Panc1 (cell line): ENCODE data around the gene APOOL. TPM values are rescaled to one million over a fixed set of nuclear protein-coding genes. Genes with fewer than 3 reads are reported as not detected.

Source experiments
- ATAC-seq: fragments of 200-7000 bp; cut with Tn5 transposase; 2 replicates; pipeline ENCODE4 v1.9.1; 2020; ENCODE audit warnings: mild to moderate bottlenecking, moderate library complexity
- BruUV-seq: library from RNA; stranded (reverse); fragments of 400-500 nt; replicated peaks from 2 replicates; lab custom pipeline; 2021; lab: Mats Ljungman, UMichigan
- CTCF ChIA-PET: fragments of 300-600 bp; sonication (Branson Sonifier 250); formaldehyde crosslinking; loops from one replicate; lab custom pipeline; 2022; ENCODE audit warnings: antibody characterized with exemption; lab: Charles Lee
- POLR2A ChIA-PET: fragments of 300-600 bp; sonication (Branson Sonifier 250); formaldehyde crosslinking; loops from one replicate; lab custom pipeline; 2022; ENCODE audit warnings: antibody characterized with exemption; lab: Charles Lee
- DNase-seq: peaks from one replicate; pipeline ENCODE4 v3.0.0-alpha.2; 2010; ENCODE audit warnings: low read depth, low spot score
- H3K27ac ChIP-seq: 2 replicates; pipeline ENCODE4 v1.5.1; 2011; ENCODE audit warnings: mild to moderate bottlenecking, low read length, inconsistent platforms
- H3K27me3 ChIP-seq: fragments of 200-500 bp; sonication (Bioruptor generic); 2 replicates; pipeline ENCODE4 v1.6.0; 2014; ENCODE audit warnings: low read length, inconsistent platforms; ENCODE audit not compliant: control insufficient read depth, insufficient read depth
- H3K36me3 ChIP-seq: fragments of 200-500 bp; sonication (Bioruptor generic); 2 replicates; pipeline ENCODE4 v1.5.1; 2014; ENCODE audit warnings: inconsistent platforms, mild to moderate bottlenecking, low read length, moderate library complexity; ENCODE audit not compliant: control insufficient read depth, insufficient read depth
- H3K4me1 ChIP-seq: 2 replicates; pipeline ENCODE4 v1.5.1; 2011; ENCODE audit warnings: inconsistent platforms, mild to moderate bottlenecking, low read length, moderate library complexity; ENCODE audit not compliant: control insufficient read depth, insufficient read depth
- H3K4me3 ChIP-seq, 2 experiments: 2 replicates each; pipeline ENCODE4 v1.5.1; 2011 to 2012; ENCODE audit warnings: low read depth in 2 of 2, low read length in 2 of 2, mild to moderate bottlenecking in 2 of 2, inconsistent platforms in 1 of 2, moderate library complexity in 1 of 2
- H3K9me3 ChIP-seq: fragments of 200-500 bp; sonication (Bioruptor generic); 2 replicates; pipeline ENCODE4 v1.5.1; 2014; ENCODE audit warnings: low read depth, mild to moderate bottlenecking, inconsistent platforms, low read length, moderate library complexity; ENCODE audit not compliant: control insufficient read depth, insufficient read depth
- POLR2AphosphoS5 ChIP-seq: IDR thresholded peaks from 2 replicates; pipeline ENCODE4 v1.6.1; 2012; ENCODE audit warnings: mild to moderate bottlenecking, low read depth, low read length, moderate library complexity
- SIN3A ChIP-seq: IDR thresholded peaks from 2 replicates; pipeline ENCODE4 v1.6.1; 2012; ENCODE audit warnings: low read depth, mild to moderate bottlenecking, low read length, moderate library complexity, borderline replicate concordance; ENCODE audit not compliant: insufficient read depth
- TCF7L2 ChIP-seq: IDR thresholded peaks from 2 replicates; pipeline ENCODE4 v1.6.1; 2011; ENCODE audit warnings: mild to moderate bottlenecking, low read depth, low read length, inconsistent platforms
- in situ Hi-C: cut with HindIII; loops from 2 replicates; pipeline ENCODE4 v1.10.0; 2016; ENCODE audit warnings: low sequenced_read_pairs, low pct_unique_long_range_greater_than_20kb
- intact Hi-C: fragments of 100-400 bp; cut with micrococcal nuclease; formaldehyde crosslinking; loops from one replicate; pipeline ENCODE4 v1.10.0; 2022; ENCODE audit not compliant: unreplicated experiment
- total RNA-seq: library from RNA; stranded (reverse); gene quantifications from one replicate; pipeline ENCODE4 v1.2.1, GENCODE V29; 2021; ENCODE audit not compliant: unreplicated experiment
- TF ChIP-seq, protein P1 (sequence below): fragments of 450-650 bp; IDR thresholded peaks from 2 replicates; pipeline ENCODE4 v1.5.1; 2017; ENCODE audit warnings: mild to moderate bottlenecking
- TF ChIP-seq, protein P2 (sequence below), 2 experiments: IDR thresholded peaks; 2 replicates each; pipeline ENCODE4 v1.6.1; 2011 to 2012; ENCODE audit warnings: low read depth in 2 of 2, control low read depth in 1 of 2, low read length in 1 of 2, mild to moderate bottlenecking in 1 of 2, moderate library complexity in 1 of 2; ENCODE audit not compliant: insufficient read depth in 1 of 2

The APOOL gene
- total RNA-seq, 1 experiment from 2014 or later, result 28.1 TPM

DNA sequence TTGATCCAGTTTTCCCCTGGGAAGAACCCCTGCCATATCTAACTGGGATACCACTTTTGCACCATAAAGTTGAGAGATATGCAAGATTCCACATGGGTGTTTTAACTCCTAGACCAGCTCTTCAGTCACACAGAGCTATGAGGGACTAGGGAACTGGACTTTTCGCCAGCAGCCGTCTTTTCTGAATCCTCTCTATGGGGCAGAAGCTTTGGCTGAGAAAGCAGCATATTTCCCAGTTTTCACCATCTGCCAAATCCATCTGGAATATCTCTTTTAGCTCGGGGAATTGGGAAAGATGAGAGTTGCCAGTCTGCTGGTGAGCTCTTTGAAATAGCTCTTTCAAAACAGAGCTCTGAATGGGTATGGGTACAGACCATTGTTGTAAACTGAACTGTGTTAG, 20.9 kb downstream of the APOOL start:
- DNase-seq (no peak), ATAC-seq (no peak)
- Histone ChIP-seq H3K4me3 (no peak overlapping the region), H3K27me3 (no peaks in the 10 kb centered on the region), H3K36me3 (no peaks in the 10 kb centered on the region), H3K9me3 (no peaks in the 10 kb centered on the region), H3K4me1 (no peaks in the 10 kb centered on the region), H3K27ac (no peak overlapping the region)
- intact Hi-C loops (no loop called here), in situ Hi-C loops (no loop called here)
- ChIA-PET POLR2A (no interaction called here), CTCF (no interaction called here)
- BruUV-seq, result no TSS peak
- TF ChIP-seq POLR2AphosphoS5, result no peak
- TF ChIP-seq TCF7L2, result no peak
- TF ChIP-seq SIN3A, result no peak
- TF ChIP-seq, protein P1, sequence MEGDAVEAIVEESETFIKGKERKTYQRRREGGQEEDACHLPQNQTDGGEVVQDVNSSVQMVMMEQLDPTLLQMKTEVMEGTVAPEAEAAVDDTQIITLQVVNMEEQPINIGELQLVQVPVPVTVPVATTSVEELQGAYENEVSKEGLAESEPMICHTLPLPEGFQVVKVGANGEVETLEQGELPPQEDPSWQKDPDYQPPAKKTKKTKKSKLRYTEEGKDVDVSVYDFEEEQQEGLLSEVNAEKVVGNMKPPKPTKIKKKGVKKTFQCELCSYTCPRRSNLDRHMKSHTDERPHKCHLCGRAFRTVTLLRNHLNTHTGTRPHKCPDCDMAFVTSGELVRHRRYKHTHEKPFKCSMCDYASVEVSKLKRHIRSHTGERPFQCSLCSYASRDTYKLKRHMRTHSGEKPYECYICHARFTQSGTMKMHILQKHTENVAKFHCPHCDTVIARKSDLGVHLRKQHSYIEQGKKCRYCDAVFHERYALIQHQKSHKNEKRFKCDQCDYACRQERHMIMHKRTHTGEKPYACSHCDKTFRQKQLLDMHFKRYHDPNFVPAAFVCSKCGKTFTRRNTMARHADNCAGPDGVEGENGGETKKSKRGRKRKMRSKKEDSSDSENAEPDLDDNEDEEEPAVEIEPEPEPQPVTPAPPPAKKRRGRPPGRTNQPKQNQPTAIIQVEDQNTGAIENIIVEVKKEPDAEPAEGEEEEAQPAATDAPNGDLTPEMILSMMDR, result no peak
- TF ChIP-seq, protein P2, sequence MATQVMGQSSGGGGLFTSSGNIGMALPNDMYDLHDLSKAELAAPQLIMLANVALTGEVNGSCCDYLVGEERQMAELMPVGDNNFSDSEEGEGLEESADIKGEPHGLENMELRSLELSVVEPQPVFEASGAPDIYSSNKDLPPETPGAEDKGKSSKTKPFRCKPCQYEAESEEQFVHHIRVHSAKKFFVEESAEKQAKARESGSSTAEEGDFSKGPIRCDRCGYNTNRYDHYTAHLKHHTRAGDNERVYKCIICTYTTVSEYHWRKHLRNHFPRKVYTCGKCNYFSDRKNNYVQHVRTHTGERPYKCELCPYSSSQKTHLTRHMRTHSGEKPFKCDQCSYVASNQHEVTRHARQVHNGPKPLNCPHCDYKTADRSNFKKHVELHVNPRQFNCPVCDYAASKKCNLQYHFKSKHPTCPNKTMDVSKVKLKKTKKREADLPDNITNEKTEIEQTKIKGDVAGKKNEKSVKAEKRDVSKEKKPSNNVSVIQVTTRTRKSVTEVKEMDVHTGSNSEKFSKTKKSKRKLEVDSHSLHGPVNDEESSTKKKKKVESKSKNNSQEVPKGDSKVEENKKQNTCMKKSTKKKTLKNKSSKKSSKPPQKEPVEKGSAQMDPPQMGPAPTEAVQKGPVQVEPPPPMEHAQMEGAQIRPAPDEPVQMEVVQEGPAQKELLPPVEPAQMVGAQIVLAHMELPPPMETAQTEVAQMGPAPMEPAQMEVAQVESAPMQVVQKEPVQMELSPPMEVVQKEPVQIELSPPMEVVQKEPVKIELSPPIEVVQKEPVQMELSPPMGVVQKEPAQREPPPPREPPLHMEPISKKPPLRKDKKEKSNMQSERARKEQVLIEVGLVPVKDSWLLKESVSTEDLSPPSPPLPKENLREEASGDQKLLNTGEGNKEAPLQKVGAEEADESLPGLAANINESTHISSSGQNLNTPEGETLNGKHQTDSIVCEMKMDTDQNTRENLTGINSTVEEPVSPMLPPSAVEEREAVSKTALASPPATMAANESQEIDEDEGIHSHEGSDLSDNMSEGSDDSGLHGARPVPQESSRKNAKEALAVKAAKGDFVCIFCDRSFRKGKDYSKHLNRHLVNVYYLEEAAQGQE (IDR thresholded peaks at IDR 0.05; ENCODE audit: insufficient read depth in 1 of 2, low read depth in 2 of 2, low read length in 1 of 2), result no peak

DNA sequence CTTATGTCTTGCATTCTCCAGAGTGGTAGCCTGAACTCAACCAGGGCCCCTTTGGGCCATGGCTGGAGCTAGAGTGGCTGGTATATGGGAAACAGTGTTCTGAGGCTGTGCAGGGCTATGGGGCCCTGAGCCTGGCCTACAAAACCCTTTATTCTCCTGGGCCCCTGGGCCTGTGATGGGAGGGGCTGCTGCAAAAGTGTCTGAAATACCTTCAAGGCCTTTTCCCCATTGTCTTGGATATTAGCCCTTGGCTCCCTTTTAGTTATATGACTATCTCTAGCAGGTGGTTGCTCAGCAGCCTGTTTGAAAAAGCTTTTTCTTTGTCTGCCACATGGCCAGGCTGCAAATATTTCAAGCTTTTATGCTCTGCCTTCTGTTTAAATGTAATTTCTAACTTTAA, 22.5 kb downstream of the APOOL start:
- ATAC-seq (no peak), DNase-seq (no peak)
- H3K4me1 ChIP-seq, result no peaks in the 10 kb centered on the region
- ChIA-PET POLR2A (no interaction called here), CTCF (no interaction called here)
- no peaks in the 10 kb centered on the region for H3K36me3 ChIP-seq
- no peaks in the 10 kb centered on the region for H3K9me3 ChIP-seq
- in situ Hi-C loops (no loop called here), intact Hi-C loops (no loop called here)
- no peak overlapping the region for H3K4me3 ChIP-seq
- H3K27ac ChIP-seq, result no peak overlapping the region
- TF ChIP-seq, protein P1, result no peak
- TF ChIP-seq, protein P2 (IDR thresholded peaks at IDR 0.05; ENCODE audit: insufficient read depth in 1 of 2, low read depth in 2 of 2, low read length in 1 of 2), result no peak
- TF ChIP-seq SIN3A (no peak), POLR2AphosphoS5 (no peak), TCF7L2 (no peak)
- no peaks in the 10 kb centered on the region for H3K27me3 ChIP-seq
- no TSS peak for BruUV-seq
